ENCODE data around the gene FAM229A. TPM values are rescaled to one million over a fixed set of nuclear protein-coding genes. Genes with fewer than 3 reads are reported as not detected.

Gene FAM229A
- total RNA-seq, 1 experiment from 2014 or later, result 1.2 TPM

- DNase-seq (ENCODE audit: low read depth), result no peak
Observed at GRCh38 chr1:32331549-32331948, 30.7 kb downstream of the FAM229A start.

DNA sequence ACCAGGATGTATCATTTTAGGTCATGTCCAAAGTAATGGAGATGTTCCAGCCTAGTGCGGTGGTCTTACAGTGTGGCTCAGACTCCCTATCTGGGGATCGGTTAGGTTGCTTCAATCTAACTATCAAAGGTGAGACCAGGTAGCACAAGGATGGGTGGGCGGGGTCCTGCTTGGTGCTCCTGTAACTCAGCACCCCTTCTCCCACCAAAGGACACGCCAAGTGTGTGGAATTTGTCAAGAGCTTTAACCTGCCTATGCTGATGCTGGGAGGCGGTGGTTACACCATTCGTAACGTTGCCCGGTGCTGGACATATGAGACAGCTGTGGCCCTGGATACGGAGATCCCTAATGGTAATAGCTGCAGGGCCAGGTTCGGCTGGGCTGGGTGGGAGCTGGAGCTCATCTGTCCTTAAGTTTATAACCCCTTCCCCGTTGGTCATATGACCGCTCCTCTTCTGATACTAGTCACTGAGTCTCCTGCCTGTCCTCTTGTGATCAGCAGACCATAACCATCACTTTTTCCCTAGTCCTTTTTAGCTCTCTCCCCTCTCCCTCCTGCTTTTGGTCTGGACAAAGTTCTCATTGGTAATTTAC lies 31.6 kb downstream of the FAM229A start:
- DNase-seq (ENCODE audit: low read depth), result no peak

GRCh38 chr1:32329931-32330466 lies 32.3 kb downstream of the FAM229A start:
- DNase-seq (ENCODE audit: low read depth), result no peak

GRCh38 chr1:32327204-32327603 lies 35.1 kb downstream of the FAM229A start:
- DNase-seq (ENCODE audit: low read depth), result no peak

- no peak for DNase-seq (ENCODE audit: low read depth)
Observed at GRCh38 chr1:32321712-32322291, 40.5 kb downstream of the FAM229A start.

- no peak for DNase-seq (ENCODE audit: low read depth)
Observed at GRCh38 chr1:32318127-32318869, 44.0 kb downstream of the FAM229A start.

DNA sequence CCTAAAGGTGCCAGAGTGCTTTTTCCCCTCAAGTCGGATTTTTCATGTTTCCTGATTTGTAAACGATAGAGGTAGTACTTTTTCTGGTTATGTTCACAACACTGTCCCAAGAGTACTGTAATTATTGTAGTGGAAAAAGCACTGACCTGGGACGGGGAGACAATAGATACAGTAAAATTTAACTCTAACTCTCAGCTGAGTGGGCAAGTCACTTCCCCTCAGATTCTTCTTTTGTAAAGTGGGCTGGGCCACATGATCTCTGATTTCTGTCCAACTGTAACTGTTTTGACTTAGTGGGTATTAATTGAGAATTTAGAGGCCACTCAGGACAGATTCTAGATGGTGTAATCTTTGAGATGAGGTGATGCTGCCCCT lies 45.4 kb downstream of the FAM229A start:
- no peak for DNase-seq (ENCODE audit: low read depth)

DNA sequence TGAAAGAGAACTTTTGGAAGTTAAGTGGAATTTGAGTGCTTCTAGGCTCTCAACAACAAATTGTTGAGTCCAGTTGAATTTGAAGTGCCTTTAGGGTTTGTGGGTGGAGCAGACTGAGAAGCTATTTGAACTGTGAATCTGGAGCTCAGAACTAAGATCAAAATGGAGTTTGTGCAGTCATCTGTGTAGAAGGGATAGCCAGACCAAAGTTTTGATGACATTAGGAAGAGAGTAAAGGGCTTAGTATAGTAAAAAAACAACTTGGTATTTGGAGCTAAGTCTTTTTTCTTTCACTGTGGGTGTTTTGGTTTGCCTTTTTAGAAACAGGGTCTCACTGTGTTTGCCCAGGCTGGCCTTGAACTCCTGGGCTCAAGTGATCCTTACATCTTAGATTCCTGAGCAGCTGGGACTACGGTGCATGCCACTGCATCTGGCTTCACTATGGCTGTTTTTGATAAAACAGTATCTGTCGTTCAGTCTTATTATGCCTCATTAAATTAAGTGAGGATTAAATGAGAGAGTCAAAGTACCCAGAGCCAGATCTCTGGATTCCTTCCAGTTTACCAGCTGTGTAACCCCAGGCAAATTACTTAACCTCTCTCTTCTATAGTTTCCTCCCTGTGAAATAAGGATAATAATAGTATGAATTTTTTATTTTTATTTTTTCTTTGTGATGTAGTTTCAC lies 50.4 kb downstream of the FAM229A start:
- DNase-seq (ENCODE audit: low read depth), result no peak

Other genes with a start within 250 kb of the FAM229A start
- gene TXLNA, start 182.8 kb downstream of the FAM229A start, total RNA-seq (2014; rRNA removed; shearing (Covaris generic)), result 62.5 and 102 TPM in 2 replicates
- 8.8 and 9.4 TPM in 2 replicates for gene CCDC28B, start 161.9 kb downstream of the FAM229A start, total RNA-seq (2014; rRNA removed; shearing (Covaris generic))
- gene IQCC, start 156.8 kb downstream of the FAM229A start, total RNA-seq (2014; rRNA removed; shearing (Covaris generic)), result 6.9 and 8.7 TPM in 2 replicates
- gene DCDC2B, start 153.4 kb downstream of the FAM229A start, total RNA-seq (2014; rRNA removed; shearing (Covaris generic)), result not detected in 2 replicates
- gene TMEM234, start 140.1 kb downstream of the FAM229A start, total RNA-seq (2014; rRNA removed; shearing (Covaris generic)), result 12.0 and 12.3 TPM in 2 replicates
- gene EIF3I, start 140.1 kb downstream of the FAM229A start, total RNA-seq (2014; rRNA removed; shearing (Covaris generic)), result 517 and 553 TPM in 2 replicates
- gene FAM167B, start 115.3 kb downstream of the FAM229A start, total RNA-seq (2014; rRNA removed; shearing (Covaris generic)), result 0.20 and 1.4 TPM in 2 replicates
- 0.12 TPM in 1 of 2 replicates, not detected in the other for gene LCK, start 111.2 kb downstream of the FAM229A start, total RNA-seq (2014; rRNA removed; shearing (Covaris generic))
- 158 and 171 TPM in 2 replicates for gene HDAC1, start 70.4 kb downstream of the FAM229A start, total RNA-seq (2014; rRNA removed; shearing (Covaris generic))
- gene MARCKSL1, start 26.3 kb downstream of the FAM229A start, total RNA-seq (2014; rRNA removed; shearing (Covaris generic)), result 73.3 and 110 TPM in 2 replicates
- 0.07 TPM in 1 of 2 replicates, not detected in the other for gene TSSK3, start 54 bp upstream of the FAM229A start, total RNA-seq (2014; rRNA removed; shearing (Covaris generic))
- 86.0 and 91.7 TPM in 2 replicates for gene BSDC1, start 32.0 kb upstream of the FAM229A start, total RNA-seq (2014; rRNA removed; shearing (Covaris generic))
- 0.02 and 0.32 TPM in 2 replicates for gene ZBTB8B, start 102.6 kb upstream of the FAM229A start, total RNA-seq (2014; rRNA removed; shearing (Covaris generic))
- 3.2 and 6.3 TPM in 2 replicates for gene ZBTB8A, start 176.9 kb upstream of the FAM229A start, total RNA-seq (2014; rRNA removed; shearing (Covaris generic))

Data from M059J (cell line).